ENCODE results near the gene CEP104.

Gene CEP104

GRCh38 chr1:3770047-3770765, 86.8 kb downstream of the CEP104 start:
- no peak overlapping the region for H3K27ac ChIP-seq
- TF ChIP-seq CTCF (conservative IDR thresholded peaks at IDR 0.05): no peak
- TF ChIP-seq ZFX (IDR thresholded peaks at IDR 0.05): no peak

GRCh38 chr1:3768811-3769390, 88.1 kb downstream of the CEP104 start:
- TF ChIP-seq CTCF (conservative IDR thresholded peaks at IDR 0.05) (no peak), ZFX (IDR thresholded peaks at IDR 0.05) (no peak)
- H3K27ac ChIP-seq: no peak overlapping the region

DNA sequence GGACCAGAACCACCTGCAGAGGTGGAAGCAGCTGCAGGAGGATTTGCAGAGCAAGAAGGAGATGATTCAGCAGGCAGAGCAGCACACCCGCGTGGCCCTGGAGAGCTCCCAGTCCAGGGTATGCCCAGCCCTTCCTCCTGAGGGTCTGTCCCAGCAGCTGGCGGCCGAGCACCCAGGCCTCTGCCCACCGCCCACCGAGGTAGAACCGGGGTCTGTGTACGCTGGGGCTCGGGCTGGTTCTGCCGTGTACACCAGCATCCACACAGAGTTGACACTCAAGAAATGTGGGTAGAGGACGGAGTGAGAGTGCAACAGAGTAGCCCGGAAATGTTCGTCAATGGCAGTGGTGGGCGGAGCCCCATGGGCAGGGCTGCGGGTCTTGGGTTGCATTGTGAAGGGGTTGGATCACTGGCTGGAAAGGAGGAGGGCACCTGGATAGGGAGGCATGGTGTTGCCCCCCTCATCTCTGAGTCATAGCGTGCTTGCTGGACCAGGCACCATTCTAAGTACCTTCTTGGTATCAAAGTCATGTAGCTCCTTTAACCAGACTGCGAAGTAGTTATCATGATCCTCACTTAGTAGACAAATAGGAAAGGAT, 89.6 kb downstream of the CEP104 start:
- TF ChIP-seq ZFX (IDR thresholded peaks at IDR 0.05) (no peak), CTCF (conservative IDR thresholded peaks at IDR 0.05) (no peak)

GRCh38 chr1:3763351-3764125, 93.5 kb downstream of the CEP104 start:
- TF ChIP-seq ZFX (IDR thresholded peaks at IDR 0.05) (no peak), CTCF (conservative IDR thresholded peaks at IDR 0.05) (no peak)
- H3K27ac ChIP-seq: no peak overlapping the region

More for the DNA sequence above, 89.6 kb downstream of the CEP104 start:
- H3K27ac ChIP-seq: no peak overlapping the region

DNA sequence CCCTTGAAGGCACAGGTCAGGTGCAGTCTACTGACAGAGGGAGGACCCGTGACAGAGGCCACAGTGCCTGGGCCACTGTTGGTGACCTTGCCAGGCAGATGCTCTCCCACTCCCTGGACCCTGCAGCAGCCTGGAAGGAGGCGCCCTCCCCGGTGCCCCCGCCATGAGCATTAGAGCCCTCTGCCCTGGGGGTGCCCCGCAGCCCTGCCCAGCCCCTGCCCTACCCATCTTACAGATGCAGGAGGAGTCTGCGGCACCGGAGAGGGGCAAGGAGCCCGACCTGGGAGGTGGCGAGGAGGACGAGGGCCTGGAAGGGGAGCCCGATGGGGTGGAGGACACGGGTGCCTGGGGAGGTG, 94.2 kb downstream of the CEP104 start:
- TF ChIP-seq CTCF (conservative IDR thresholded peaks at IDR 0.05) (no peak), ZFX (IDR thresholded peaks at IDR 0.05) (no peak)
- no peak overlapping the region for H3K27ac ChIP-seq

GRCh38 chr1:3762151-3762872, 94.7 kb downstream of the CEP104 start:
- TF ChIP-seq ZFX (IDR thresholded peaks at IDR 0.05): no peak
- no peak for TF ChIP-seq CTCF (conservative IDR thresholded peaks at IDR 0.05)
- H3K27ac ChIP-seq: no peak overlapping the region

Data from C4-2B (cell line).